OCI-LY7 (cell line): Measurements from ENCODE around the gene SAPCD1.

ENCODE experiments used
- CTCF ChIP-seq: fragments of 200-600 bp; sonication (generic); conservative IDR thresholded peaks from 2 replicates; pipeline ENCODE4 v1.5.1; 2014; ENCODE audit warnings: mild to moderate bottlenecking, antibody characterized with exemption, low read length, moderate library complexity, mixed read lengths
- EZH2phosphoT487 ChIP-seq: fragments of 200-600 bp; sonication (generic); IDR thresholded peaks from 2 replicates; pipeline ENCODE4 v1.6.1; 2018; ENCODE audit warnings: low read depth, borderline replicate concordance, mild to moderate bottlenecking, mixed run types, antibody characterized with exemption, low read length, moderate library complexity, mixed read lengths

GRCh38 chr6:31730631-31731086, 31.8 kb upstream of the SAPCD1 start:
- no peak for TF ChIP-seq CTCF
- TF ChIP-seq EZH2phosphoT487: no peak
